OCI-LY7 (cell line): ENCODE data around the gene PHKG2. TPM values are rescaled to one million over a fixed set of nuclear protein-coding genes. Genes with fewer than 3 reads are reported as not detected.

ENCODE experiments used
- BruUV-seq: library from RNA; stranded (reverse); fragments of 400-500 nt; replicated peaks from 2 replicates; lab custom pipeline; 2021; lab: Mats Ljungman, UMichigan
- CTCF ChIA-PET: fragments of 300-600 bp; sonication (Branson Sonifier 250); formaldehyde crosslinking; loops from one replicate; lab custom pipeline; 2022; ENCODE audit warnings: antibody characterized with exemption; ENCODE audit not compliant: unreplicated experiment; lab: Charles Lee
- POLR2A ChIA-PET: fragments of 300-600 bp; sonication (Branson Sonifier 250); formaldehyde crosslinking; loops from one replicate; lab custom pipeline; 2022; ENCODE audit warnings: antibody characterized with exemption; lab: Charles Lee
- DNase-seq: peaks from one replicate; pipeline ENCODE4 v3.0.0-alpha.2; 2015; ENCODE audit warnings: low spot score
- H2AFZ ChIP-seq: fragments of 200-600 bp; sonication (generic), shearing (Covaris generic); 2 replicates; pipeline ENCODE4 v1.6.1; 2014; ENCODE audit warnings: mild to moderate bottlenecking, antibody characterized with exemption, low read length, moderate library complexity
- H3K27ac ChIP-seq: fragments of 200-600 bp; sonication (generic); 2 replicates; pipeline ENCODE4 v1.5.1; 2014; ENCODE audit warnings: mixed run types, low read depth, mild to moderate bottlenecking, moderate library complexity, low read length, inconsistent platforms; ENCODE audit not compliant: poor library complexity, severe bottlenecking
- H3K36me3 ChIP-seq: fragments of 200-600 bp; sonication (generic); 2 replicates; pipeline ENCODE4 v1.6.1; 2014; ENCODE audit warnings: mild to moderate bottlenecking, antibody characterized with exemption, low read length, moderate library complexity, mixed read lengths; ENCODE audit not compliant: insufficient read depth
- H3K4me1 ChIP-seq: fragments of 200-600 bp; sonication (generic); 2 replicates; pipeline ENCODE4 v1.5.1; 2014; ENCODE audit warnings: mild to moderate bottlenecking, low read length; ENCODE audit not compliant: insufficient read depth, poor library complexity, severe bottlenecking
- H3K4me2 ChIP-seq: fragments of 200-600 bp; sonication (generic); 2 replicates; pipeline ENCODE4 v1.6.1; 2014; ENCODE audit warnings: mild to moderate bottlenecking, low read length
- H3K4me3 ChIP-seq: fragments of 200-600 bp; sonication (generic); 2 replicates; pipeline ENCODE4 v1.5.1; 2014; ENCODE audit warnings: mild to moderate bottlenecking, low read depth, low read length; ENCODE audit not compliant: poor library complexity, severe bottlenecking
- H3K79me2 ChIP-seq: fragments of 200-600 bp; sonication (generic); 2 replicates; pipeline ENCODE4 v1.6.1; 2016; ENCODE audit warnings: low read depth, mild to moderate bottlenecking, low read length, moderate library complexity, mixed read lengths; ENCODE audit not compliant: insufficient read depth
- H3K9me2 ChIP-seq: fragments of 200-600 bp; sonication (generic); 2 replicates; pipeline ENCODE4 v1.6.1; 2016; ENCODE audit warnings: mild to moderate bottlenecking, low read length, mixed read lengths; ENCODE audit not compliant: insufficient read depth
- H3K9me3 ChIP-seq: fragments of 200-600 bp; sonication (generic); 2 replicates; pipeline ENCODE4 v1.6.1; 2014; ENCODE audit warnings: mild to moderate bottlenecking, mixed run types, low read length, mixed read lengths
- H4K20me1 ChIP-seq: fragments of 200-600 bp; sonication (generic); 2 replicates; pipeline ENCODE4 v1.6.1; 2014; ENCODE audit warnings: mild to moderate bottlenecking, antibody characterized with exemption, low read length, moderate library complexity, mixed read lengths; ENCODE audit not compliant: insufficient read depth
- CTCF ChIP-seq: fragments of 200-600 bp; sonication (generic); conservative IDR thresholded peaks from 2 replicates; pipeline ENCODE4 v1.5.1; 2014; ENCODE audit warnings: mild to moderate bottlenecking, antibody characterized with exemption, low read length, moderate library complexity, mixed read lengths
- EZH2phosphoT487 ChIP-seq: fragments of 200-600 bp; sonication (generic); IDR thresholded peaks from 2 replicates; pipeline ENCODE4 v1.6.1; 2018; ENCODE audit warnings: low read depth, borderline replicate concordance, mild to moderate bottlenecking, mixed run types, antibody characterized with exemption, low read length, moderate library complexity, mixed read lengths
- intact Hi-C: fragments of 100-400 bp; cut with micrococcal nuclease; formaldehyde crosslinking; loops from one replicate; pipeline ENCODE4 v1.10.0; 2022; ENCODE audit not compliant: unreplicated experiment
- total RNA-seq, 2 experiments: library from RNA; depleted of rRNA in 1 of 2; stranded (reverse); fragments of >200 nt in 1 of 2; shearing (Covaris generic) in 1 of 2; gene quantifications; 2 replicates each; pipeline ENCODE4 v1.2.3, GENCODE V29; 2014 to 2022

The PHKG2 gene
- total RNA-seq, 2 experiments from 2014 or later = 40.5 to 41.9 TPM

- intact Hi-C loops = no loop called here
- POLR2A ChIA-PET = no interaction called here
- no TSS peak for BruUV-seq
Measured at GRCh38 chr16:30728899-30729672, 19.1 kb upstream of the PHKG2 start.

GRCh38 chr16:30731411-30731810 lies 16.8 kb upstream of the PHKG2 start:
- peaks cover 98% of the 10 kb centered on the region for H3K36me3 ChIP-seq
- no peaks in the 10 kb centered on the region for H3K9me3 ChIP-seq
- no peaks in the 10 kb centered on the region for H3K4me1 ChIP-seq
- no peak for TF ChIP-seq CTCF
- TF ChIP-seq EZH2phosphoT487 = no peak
- no TSS peak for BruUV-seq
- DNase-seq = no peak
- H3K27ac ChIP-seq = no peak overlapping the region
- no peak overlapping the region for H3K4me2 ChIP-seq
- H3K79me2 ChIP-seq = 0 out of 2 replicates have a peak, but pooled peaks cover 3% of the 10 kb centered on the region
- intact Hi-C loops = no loop called here
- POLR2A ChIA-PET = no interaction called here
- CTCF ChIA-PET = no interaction called here
- no peak overlapping the region for H2AFZ ChIP-seq
- no peak overlapping the region for H3K4me3 ChIP-seq
- H4K20me1 ChIP-seq = no peaks in the 10 kb centered on the region
- no peaks in the 10 kb centered on the region for H3K9me2 ChIP-seq

More at GRCh38 chr16:30728899-30729672, 19.1 kb upstream of the PHKG2 start:
- no peak for TF ChIP-seq EZH2phosphoT487
- no peak for TF ChIP-seq CTCF
- DNase-seq = no peak
- H4K20me1 ChIP-seq = no peaks in the 10 kb centered on the region
- H3K4me2 ChIP-seq = no peak overlapping the region
- CTCF ChIA-PET = no interaction called here
- no peak overlapping the region for H2AFZ ChIP-seq
- H3K9me3 ChIP-seq = no peaks in the 10 kb centered on the region
- no peaks in the 10 kb centered on the region for H3K4me1 ChIP-seq
- 0 out of 2 replicates have a peak, but pooled peaks cover 3% of the 10 kb centered on the region for H3K79me2 ChIP-seq
- H3K36me3 ChIP-seq = peaks cover 100% of the 10 kb centered on the region
- H3K27ac ChIP-seq = no peak overlapping the region
- H3K4me3 ChIP-seq = no peak overlapping the region
- H3K9me2 ChIP-seq = no peaks in the 10 kb centered on the region
